HFFc6 (cell line): ENCODE results near the gene PACRG. TPM values are rescaled to one million over a fixed set of nuclear protein-coding genes. Genes with fewer than 3 reads are reported as not detected.

ENCODE experiments used
- DNase-seq: peaks from one replicate; pipeline ENCODE4 v3.0.0-alpha.2; 2018
- H3K27ac Mint-ChIP-seq: 2 replicates; pipeline ENCODE4 v1.8.0; 2020; ENCODE audit warnings: mild to moderate bottlenecking, mixed read lengths
- H3K27me3 Mint-ChIP-seq: 2 replicates; pipeline ENCODE4 v1.8.0; 2021; ENCODE audit warnings: mild to moderate bottlenecking, moderate library complexity, mixed read lengths; ENCODE audit not compliant: insufficient read depth
- H3K36me3 Mint-ChIP-seq: 2 replicates; pipeline ENCODE4 v1.8.0; 2021; ENCODE audit warnings: low read depth, mixed read lengths
- H3K4me1 Mint-ChIP-seq: 2 replicates; pipeline ENCODE4 v1.8.0; 2020; ENCODE audit warnings: low read depth, mixed read lengths
- H3K4me3 Mint-ChIP-seq: 2 replicates; pipeline ENCODE4 v1.8.0; 2020; ENCODE audit warnings: mild to moderate bottlenecking, moderate library complexity, mixed read lengths
- H3K9me3 Mint-ChIP-seq: 2 replicates; pipeline ENCODE4 v1.8.0; 2020; ENCODE audit warnings: mild to moderate bottlenecking, mixed read lengths
- CTCF ChIP-seq: fragments of 200-600 bp; sonication (generic); IDR thresholded peaks from 2 replicates; pipeline ENCODE4 v1.5.0; 2021; ENCODE audit warnings: antibody characterized with exemption, mild to moderate bottlenecking
- total RNA-seq, 6 experiments: library from RNA; stranded (reverse); fragmentation: NEBNext Ultra II Directional; extraction: Animal tissue kit (Norgen Biotek cat#: 25700); gene quantifications; 2 replicates in 1 of 6; 3 replicates in 5 of 6; pipeline ENCODE4 v1.2.3, GENCODE V29; 2021

Gene PACRG
- total RNA-seq, 6 experiments from 2014 or later, result not detected

GRCh38 chr6:163302747-163303146, 575.0 kb downstream of the PACRG start:
- DNase-seq, result no peak
- H3K36me3 Mint-ChIP-seq, result no peaks in the 10 kb centered on the region
- no peak for TF ChIP-seq CTCF

GRCh38 chr6:163306000-163306399, 578.2 kb downstream of the PACRG start:
- no peak overlapping the region for H3K4me3 Mint-ChIP-seq
- TF ChIP-seq CTCF, result no peak
- no peaks in the 10 kb centered on the region for H3K36me3 Mint-ChIP-seq
- peaks cover 10% of the 10 kb centered on the region; the same call in 1 of the 2 replicates for H3K9me3 Mint-ChIP-seq
- no peak overlapping the region for H3K27ac Mint-ChIP-seq
- peaks cover 8% of the 10 kb centered on the region; the same call in 1 of the 2 replicates for H3K27me3 Mint-ChIP-seq
- DNase-seq, result no peak
- H3K4me1 Mint-ChIP-seq, result peaks cover 18% of the 10 kb centered on the region; the same call in 1 of the 2 replicates

More at GRCh38 chr6:163302747-163303146, 575.0 kb downstream of the PACRG start:
- H3K27me3 Mint-ChIP-seq, result peaks cover 8% of the 10 kb centered on the region; the same call in 1 of the 2 replicates
- H3K9me3 Mint-ChIP-seq, result no peaks in the 10 kb centered on the region; the same call in 1 of the 2 replicates
- H3K27ac Mint-ChIP-seq, result no peak overlapping the region
- H3K4me1 Mint-ChIP-seq, result no peaks in the 10 kb centered on the region
- no peak overlapping the region for H3K4me3 Mint-ChIP-seq

DNA sequence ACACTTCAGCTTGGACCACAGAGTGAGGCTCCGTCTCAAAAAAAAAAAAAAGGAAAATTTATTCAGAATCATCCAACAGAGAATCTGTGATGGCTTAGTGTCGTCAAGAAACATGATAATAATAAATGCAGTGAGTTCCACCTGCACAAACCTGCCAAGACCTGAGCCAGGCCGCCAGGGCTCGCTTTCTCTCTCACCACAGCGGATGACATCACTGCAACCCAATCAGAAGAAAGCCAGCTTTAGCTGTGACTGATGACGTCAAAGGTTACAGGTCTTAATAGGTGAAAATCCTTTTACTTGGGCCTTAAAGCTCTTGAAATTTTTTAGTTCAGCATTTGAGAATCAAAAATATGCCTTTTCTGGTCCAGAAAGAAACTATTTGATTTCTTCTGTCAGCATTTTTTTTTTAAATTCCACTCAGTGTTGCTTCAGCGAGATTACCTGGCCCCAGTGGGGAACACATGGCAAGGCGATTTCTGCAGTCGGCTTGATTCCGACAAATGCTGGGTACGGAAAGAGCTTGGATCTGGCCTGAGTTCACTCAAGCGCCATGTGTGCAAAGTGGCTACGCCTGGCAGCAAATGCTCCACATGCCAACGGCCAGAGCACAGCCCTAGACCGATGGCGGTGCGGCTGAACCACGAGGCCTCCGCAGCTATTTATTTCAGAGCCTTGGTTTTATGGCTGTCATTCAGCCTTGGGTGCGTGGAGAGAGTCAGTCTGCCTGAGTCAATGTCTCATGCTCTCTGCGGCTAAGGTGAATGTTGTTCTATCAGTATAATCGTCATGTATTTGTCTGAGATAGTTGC, 581.1 kb downstream of the PACRG start:
- TF ChIP-seq CTCF, result no peak
- no peak overlapping the region for H3K27ac Mint-ChIP-seq
- no peak overlapping the region; the same call in 1 of the 2 replicates for H3K4me3 Mint-ChIP-seq
- peaks cover 10% of the 10 kb centered on the region; the same call in 1 of the 2 replicates for H3K9me3 Mint-ChIP-seq
- H3K27me3 Mint-ChIP-seq, result peaks cover 10% of the 10 kb centered on the region; the same call in 1 of the 2 replicates
- DNase-seq, result no peak
- H3K4me1 Mint-ChIP-seq, result peaks cover 34% of the 10 kb centered on the region; the same call in 1 of the 2 replicates
- H3K36me3 Mint-ChIP-seq, result no peaks in the 10 kb centered on the region

GRCh38 chr6:163309491-163310026, 581.8 kb downstream of the PACRG start:
- H3K27ac Mint-ChIP-seq, result no peak overlapping the region
- peaks cover 10% of the 10 kb centered on the region; the same call in 1 of the 2 replicates for H3K9me3 Mint-ChIP-seq
- peaks cover 10% of the 10 kb centered on the region; the same call in 1 of the 2 replicates for H3K27me3 Mint-ChIP-seq
- peak overlapping the region; percentile 66; the same call in 1 of the 2 replicates for H3K4me3 Mint-ChIP-seq
- peaks cover 34% of the 10 kb centered on the region; the same call in 1 of the 2 replicates for H3K4me1 Mint-ChIP-seq
- no peak for DNase-seq
- TF ChIP-seq CTCF, result no peak
- no peaks in the 10 kb centered on the region for H3K36me3 Mint-ChIP-seq

DNA sequence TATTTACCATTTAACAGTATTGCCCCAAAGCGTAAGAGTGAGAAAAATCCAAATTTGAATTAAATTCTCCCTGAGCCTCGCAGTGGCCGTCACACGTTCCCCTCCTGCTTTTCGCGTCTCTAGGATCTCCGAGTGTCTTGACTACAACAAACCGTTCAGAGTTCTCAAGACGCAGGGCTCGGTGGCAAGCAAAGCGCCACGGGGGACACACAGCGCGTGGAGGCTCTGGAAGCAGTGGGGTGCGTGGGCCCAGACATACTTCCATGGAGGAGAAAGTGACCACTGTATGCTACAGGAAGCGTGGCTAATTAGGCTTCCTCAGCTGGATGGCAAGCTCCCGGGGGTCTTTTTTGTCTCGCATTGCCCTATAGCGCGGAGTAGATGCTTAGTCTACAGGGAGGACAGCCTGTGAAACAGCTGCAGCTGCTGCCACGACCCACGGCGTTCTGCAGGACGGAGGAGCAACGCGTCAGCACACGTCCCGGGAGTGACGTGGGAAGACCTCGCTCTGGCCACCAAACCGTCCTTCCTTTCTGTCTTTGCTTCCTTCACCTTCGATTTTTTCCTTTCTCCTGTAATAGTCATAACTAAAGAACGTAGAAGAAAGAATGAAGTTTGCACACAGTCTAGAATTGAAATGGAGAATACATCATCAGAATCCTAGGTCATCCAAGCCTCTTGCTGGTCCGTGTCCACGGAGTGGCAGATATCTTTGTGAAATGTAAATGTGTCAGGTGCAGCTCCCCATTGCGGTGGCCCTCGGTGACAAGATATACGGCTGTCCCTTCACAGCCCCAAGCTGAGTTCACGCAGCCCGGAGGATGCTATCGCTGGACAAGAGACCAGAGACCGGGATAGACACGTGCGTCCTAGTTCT, 582.6 kb downstream of the PACRG start:
- Mint-ChIP-seq H3K4me3 (peak overlapping the region; percentile 66; the same call in 1 of the 2 replicates), H3K27me3 (peaks cover 12% of the 10 kb centered on the region; the same call in 1 of the 2 replicates)

More for the DNA sequence above, 582.6 kb downstream of the PACRG start:
- no peak for DNase-seq
- H3K27ac Mint-ChIP-seq, result no peak overlapping the region
- H3K36me3 Mint-ChIP-seq, result no peaks in the 10 kb centered on the region
- TF ChIP-seq CTCF, result no peak
- peaks cover 10% of the 10 kb centered on the region; the same call in 1 of the 2 replicates for H3K9me3 Mint-ChIP-seq
- H3K4me1 Mint-ChIP-seq, result peaks cover 34% of the 10 kb centered on the region; the same call in 1 of the 2 replicates
